Measurements from ENCODE around the gene ACTG2. TPM values are rescaled to one million over a fixed set of nuclear protein-coding genes. Genes with fewer than 3 reads are reported as not detected.

The ACTG2 gene
- total and polyA plus RNA-seq, 2 experiments from 2014 or later, result 20.3 to 41.1 TPM

GRCh38 chr2:73925033-73925704 is 32.4 kb downstream of the ACTG2 start:
- H3K27me3 ChIP-seq, result no peaks in the 10 kb centered on the region
- H3K4me3 ChIP-seq, result no peak overlapping the region
- no peak overlapping the region for H2AFZ ChIP-seq
- peak overlapping the region; percentile 69 for H3K4me2 ChIP-seq
- peak overlapping the region; percentile 77 for H3K27ac ChIP-seq
- no peaks in the 10 kb centered on the region for H3K9me2 ChIP-seq (replicated peaks; ENCODE audit: insufficient read depth)
- H4K20me1 ChIP-seq (ENCODE audit: insufficient read depth, poor library complexity, severe bottlenecking), result peaks cover 10% of the 10 kb centered on the region
- no peaks in the 10 kb centered on the region for H3K36me3 ChIP-seq (replicated peaks; ENCODE audit: insufficient read depth, low read depth)
- TF ChIP-seq EZH2phosphoT487 (IDR thresholded peaks at IDR 0.05; ENCODE audit: low read depth, severe bottlenecking, unreplicated experiment) (no peak), EZH2 (IDR thresholded peaks at IDR 0.05; ENCODE audit: borderline replicate concordance) (no peak), CTCF (IDR thresholded peaks at IDR 0.05; ENCODE audit: poor library complexity) (no peak)
- WGBS (ENCODE audit: low lambda C conversion rate, missing lambda C conversion rate), result 93% methylated on average over 7 of the region's 7 CpGs
- peaks cover 32% of the 10 kb centered on the region for H3K79me2 ChIP-seq
- no peaks in the 10 kb centered on the region for H3K9me3 ChIP-seq (ENCODE audit: low read depth)
- no peak for DNase-seq (ENCODE audit: low spot score)
- H3K4me1 ChIP-seq (ENCODE audit: insufficient read depth), result peaks cover 17% of the 10 kb centered on the region

- no peaks in the 10 kb centered on the region for H3K9me2 ChIP-seq (replicated peaks; ENCODE audit: insufficient read depth)
- H3K4me3 ChIP-seq, result peak overlapping the region; percentile 16
- H3K27me3 ChIP-seq, result no peaks in the 10 kb centered on the region
- peaks cover 17% of the 10 kb centered on the region for H3K4me1 ChIP-seq (ENCODE audit: insufficient read depth)
- no peak for TF ChIP-seq EZH2 (IDR thresholded peaks at IDR 0.05; ENCODE audit: borderline replicate concordance)
- TF ChIP-seq CTCF (IDR thresholded peaks at IDR 0.05; ENCODE audit: poor library complexity), result no peak
- TF ChIP-seq EZH2phosphoT487 (IDR thresholded peaks at IDR 0.05; ENCODE audit: low read depth, severe bottlenecking, unreplicated experiment), result no peak
- H3K27ac ChIP-seq, result peak overlapping the region; percentile 77
- peak overlapping the region; percentile 69 for H3K4me2 ChIP-seq
- DNase-seq (ENCODE audit: low spot score), result peak; percentile 75
- 60% methylated on average over 13 of the region's 13 CpGs for WGBS (ENCODE audit: low lambda C conversion rate, missing lambda C conversion rate)
- peak overlapping the region; percentile 24 for H2AFZ ChIP-seq
- H4K20me1 ChIP-seq (ENCODE audit: insufficient read depth, poor library complexity, severe bottlenecking), result peaks cover 15% of the 10 kb centered on the region
- H3K79me2 ChIP-seq, result peaks cover 38% of the 10 kb centered on the region
- no peaks in the 10 kb centered on the region for H3K9me3 ChIP-seq (ENCODE audit: low read depth)
- H3K36me3 ChIP-seq (replicated peaks; ENCODE audit: insufficient read depth, low read depth), result no peaks in the 10 kb centered on the region
These were observed 33.2 kb downstream of the ACTG2 start for GRCh38 chr2:73925853-73926492.

- H3K4me3 ChIP-seq, result peak within 1 kb of the TSS; percentile 63
- H3K9me2 ChIP-seq (replicated peaks; ENCODE audit: insufficient read depth), result no peaks in the 10 kb centered on the region
- peaks cover 17% of the 10 kb centered on the region for H3K4me1 ChIP-seq (ENCODE audit: insufficient read depth)
- under 1% methylated on average over 50 of the region's 50 CpGs for WGBS (ENCODE audit: low lambda C conversion rate, missing lambda C conversion rate)
- peak within 1 kb of the TSS; percentile 81 for H3K4me2 ChIP-seq
- peak within 1 kb of the TSS; percentile 42 for H2AFZ ChIP-seq
- peak; percentile 99 for DNase-seq (ENCODE audit: low spot score)
- peaks cover 22% of the 10 kb centered on the region for H4K20me1 ChIP-seq (ENCODE audit: insufficient read depth, poor library complexity, severe bottlenecking)
- no peaks in the 10 kb centered on the region for H3K36me3 ChIP-seq (replicated peaks; ENCODE audit: insufficient read depth, low read depth)
- H3K9me3 ChIP-seq (ENCODE audit: low read depth), result no peaks in the 10 kb centered on the region
- H3K27ac ChIP-seq, result peak within 1 kb of the TSS; percentile 97
- no peaks in the 10 kb centered on the region for H3K27me3 ChIP-seq
- TF ChIP-seq EZH2phosphoT487 (IDR thresholded peaks at IDR 0.05; ENCODE audit: low read depth, severe bottlenecking, unreplicated experiment) (no peak), EZH2 (IDR thresholded peaks at IDR 0.05; ENCODE audit: borderline replicate concordance) (no peak), CTCF (IDR thresholded peaks at IDR 0.05; ENCODE audit: poor library complexity) (no peak)
- peaks cover 46% of the 10 kb centered on the region for H3K79me2 ChIP-seq
These were observed 33.9 kb downstream of the ACTG2 start, which contains the start of gene DGUOK for GRCh38 chr2:73926493-73927327. DGUOK (plus strand) TSS chr2:73926880; CDS start chr2:73926911, 31 bp downstream.

Measured in hepatocyte (in vitro differentiated cells).